ENCODE results near the gene C2CD4C.
"Not testable (repeated sequence)": the region's sequence is repeated elsewhere in the genome, so short reads cannot be mapped to it uniquely, and the experiment has no call there.

DNA sequence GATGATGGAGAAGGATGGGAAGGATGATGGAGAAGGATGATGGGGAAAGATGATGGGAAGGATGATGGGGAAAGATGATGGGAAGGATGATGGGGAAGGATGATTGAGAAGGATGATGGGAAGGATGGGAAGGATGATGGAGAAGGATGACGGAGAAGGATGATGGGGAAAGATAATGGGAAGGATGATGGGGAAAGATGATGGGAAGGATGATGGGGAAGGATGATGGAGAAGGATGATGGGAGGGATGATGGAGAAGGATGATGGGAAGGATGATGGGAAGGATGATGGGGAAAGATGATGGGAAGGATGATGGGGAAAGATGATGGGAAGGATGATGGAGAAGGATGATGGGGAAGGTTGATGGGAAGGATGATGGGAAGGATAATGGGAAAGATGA lies 14.1 kb downstream of the C2CD4C start:
- TF ChIP-seq, protein P1, sequence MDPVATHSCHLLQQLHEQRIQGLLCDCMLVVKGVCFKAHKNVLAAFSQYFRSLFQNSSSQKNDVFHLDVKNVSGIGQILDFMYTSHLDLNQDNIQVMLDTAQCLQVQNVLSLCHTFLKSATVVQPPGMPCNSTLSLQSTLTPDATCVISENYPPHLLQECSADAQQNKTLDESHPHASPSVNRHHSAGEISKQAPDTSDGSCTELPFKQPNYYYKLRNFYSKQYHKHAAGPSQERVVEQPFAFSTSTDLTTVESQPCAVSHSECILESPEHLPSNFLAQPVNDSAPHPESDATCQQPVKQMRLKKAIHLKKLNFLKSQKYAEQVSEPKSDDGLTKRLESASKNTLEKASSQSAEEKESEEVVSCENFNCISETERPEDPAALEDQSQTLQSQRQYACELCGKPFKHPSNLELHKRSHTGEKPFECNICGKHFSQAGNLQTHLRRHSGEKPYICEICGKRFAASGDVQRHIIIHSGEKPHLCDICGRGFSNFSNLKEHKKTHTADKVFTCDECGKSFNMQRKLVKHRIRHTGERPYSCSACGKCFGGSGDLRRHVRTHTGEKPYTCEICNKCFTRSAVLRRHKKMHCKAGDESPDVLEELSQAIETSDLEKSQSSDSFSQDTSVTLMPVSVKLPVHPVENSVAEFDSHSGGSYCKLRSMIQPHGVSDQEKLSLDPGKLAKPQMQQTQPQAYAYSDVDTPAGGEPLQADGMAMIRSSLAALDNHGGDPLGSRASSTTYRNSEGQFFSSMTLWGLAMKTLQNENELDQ (CRISPR knock-in tag; IDR thresholded peaks at IDR 0.05; ENCODE audit: borderline replicate concordance): not testable (repeated sequence)
- TF ChIP-seq, protein P2, sequence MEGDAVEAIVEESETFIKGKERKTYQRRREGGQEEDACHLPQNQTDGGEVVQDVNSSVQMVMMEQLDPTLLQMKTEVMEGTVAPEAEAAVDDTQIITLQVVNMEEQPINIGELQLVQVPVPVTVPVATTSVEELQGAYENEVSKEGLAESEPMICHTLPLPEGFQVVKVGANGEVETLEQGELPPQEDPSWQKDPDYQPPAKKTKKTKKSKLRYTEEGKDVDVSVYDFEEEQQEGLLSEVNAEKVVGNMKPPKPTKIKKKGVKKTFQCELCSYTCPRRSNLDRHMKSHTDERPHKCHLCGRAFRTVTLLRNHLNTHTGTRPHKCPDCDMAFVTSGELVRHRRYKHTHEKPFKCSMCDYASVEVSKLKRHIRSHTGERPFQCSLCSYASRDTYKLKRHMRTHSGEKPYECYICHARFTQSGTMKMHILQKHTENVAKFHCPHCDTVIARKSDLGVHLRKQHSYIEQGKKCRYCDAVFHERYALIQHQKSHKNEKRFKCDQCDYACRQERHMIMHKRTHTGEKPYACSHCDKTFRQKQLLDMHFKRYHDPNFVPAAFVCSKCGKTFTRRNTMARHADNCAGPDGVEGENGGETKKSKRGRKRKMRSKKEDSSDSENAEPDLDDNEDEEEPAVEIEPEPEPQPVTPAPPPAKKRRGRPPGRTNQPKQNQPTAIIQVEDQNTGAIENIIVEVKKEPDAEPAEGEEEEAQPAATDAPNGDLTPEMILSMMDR (CRISPR knock-in tag; IDR thresholded peaks at IDR 0.05): not testable (repeated sequence)
- TF ChIP-seq MAFK (conservative IDR thresholded peaks at IDR 0.05 in 1 of 2, IDR thresholded peaks at IDR 0.05 in 1 of 2; ENCODE audit: low read length in 2 of 2): not testable (repeated sequence)
